Measurements from ENCODE around the gene ACTR3C.

Gene ACTR3C

GRCh38 chr7:150358988-150359621, 35.8 kb upstream of the ACTR3C start:
- no peak for DNase-seq

GRCh38 chr7:150358433-150358832, 35.1 kb upstream of the ACTR3C start:
- no peak for DNase-seq

- DNase-seq: no peak
Observed at GRCh38 chr7:150357771-150358427, 34.6 kb upstream of the ACTR3C start.

GRCh38 chr7:150357270-150357669, 33.9 kb upstream of the ACTR3C start:
- peak; percentile 56 to 75 for DNase-seq

- peak; percentile 32 to 57 for DNase-seq
Observed at GRCh38 chr7:150356265-150356897, 33.0 kb upstream of the ACTR3C start.

GRCh38 chr7:150355666-150356059, 32.3 kb upstream of the ACTR3C start:
- no peak for DNase-seq

GRCh38 chr7:150351587-150352194, 28.3 kb upstream of the ACTR3C start:
- DNase-seq: no peak

GRCh38 chr7:150346922-150347321, 23.6 kb upstream of the ACTR3C start:
- no peak for DNase-seq

GRCh38 chr7:150345012-150345411, 21.7 kb upstream of the ACTR3C start:
- DNase-seq: no peak

GRCh38 chr7:150344299-150344698, 21.0 kb upstream of the ACTR3C start:
- no peak for DNase-seq

- no peak for DNase-seq
Observed at GRCh38 chr7:150343225-150343624, 19.9 kb upstream of the ACTR3C start.

GRCh38 chr7:150342121-150342408, 18.7 kb upstream of the ACTR3C start:
- no peak for DNase-seq

GRCh38 chr7:150341263-150342120, 18.1 kb upstream of the ACTR3C start, which contains the start of gene RARRES2:
RARRES2 (minus strand) TSS chr7:150341629; CDS start chr7:150340609, 1,020 bp downstream.
- no peak for DNase-seq

- no peak for DNase-seq
Observed at GRCh38 chr7:150340875-150341262, 17.5 kb upstream of the ACTR3C start.

GRCh38 chr7:150340024-150340749, 16.8 kb upstream of the ACTR3C start:
- no peak for DNase-seq

- DNase-seq: no peak
Observed at GRCh38 chr7:150339409-150339809, 16.1 kb upstream of the ACTR3C start.

- DNase-seq: no peak
Observed at GRCh38 chr7:150338166-150338829, 15.0 kb upstream of the ACTR3C start.

GRCh38 chr7:150337659-150338081, 14.3 kb upstream of the ACTR3C start:
- DNase-seq: no peak

- DNase-seq: no peak
Observed at GRCh38 chr7:150337179-150337578, 13.8 kb upstream of the ACTR3C start.

GRCh38 chr7:150336746-150337145, 13.4 kb upstream of the ACTR3C start:
- no peak for DNase-seq

- no peak for DNase-seq
Observed at GRCh38 chr7:150335774-150336112, 12.4 kb upstream of the ACTR3C start.
